HepG2 (cell line): Measurements from ENCODE around the gene OLFM1. TPM values are rescaled to one million over a fixed set of nuclear protein-coding genes. Genes with fewer than 3 reads are reported as not detected.
A peak's percentile ranks its signal among the peaks of the same experiment; 100 is the strongest.

Experiments
- ATAC-seq: fragments of 200-7000 bp; cut with Tn5 transposase; 3 replicates; pipeline ENCODE4 v1.9.1; 2020; ENCODE audit warnings: mild to moderate bottlenecking, moderate library complexity
- BruUV-seq: library from RNA; stranded (reverse); fragments of 400-500 nt; replicated peaks from 2 replicates; lab custom pipeline; 2021; lab: Mats Ljungman, UMichigan
- CTCF ChIA-PET: fragments of 300-600 bp; formaldehyde crosslinking; extraction: SDS; loops from one replicate; lab custom pipeline; 2021; ENCODE audit warnings: low total read pairs, inconsistent platforms, low intra/inter-chr PET ratio; lab: Yijun Ruan, JAX
- POLR2A ChIA-PET: fragments of 350-600 bp; sonication (Branson Sonifier 250); formaldehyde crosslinking; loops from one replicate; lab custom pipeline; 2020; ENCODE audit warnings: antibody characterized with exemption, inconsistent platforms; lab: Yijun Ruan, JAX
- DNase-seq: peaks from one replicate; pipeline ENCODE4 v3.0.0-alpha.2; 2015; ENCODE audit warnings: low spot score
- FAIRE-seq: peaks from 3 replicates; lab custom pipeline; 2011; peaks lifted over from hg19 to GRCh38; lab: Jason Lieb, UNC
- H2AFZ ChIP-seq: one replicate; pipeline ENCODE4 v1.6.1; 2011; ENCODE audit warnings: low read length, inconsistent platforms
- H3K27ac ChIP-seq: fragments of 300-600 bp; 3 replicates; pipeline ENCODE4 v1.8.0; 2011; ENCODE audit warnings: mixed run types, mild to moderate bottlenecking, mixed read lengths, low read length, inconsistent platforms; ENCODE audit not compliant: insufficient read depth; ENCODE audit errors: extremely low read length
- H3K27me3 ChIP-seq, 2 experiments: fragments of 200-600 bp in 1 of 2; 2 replicates in 1 of 2; 3 replicates in 1 of 2; pipeline versions ENCODE4 v1.6.0 to v1.8.0; 2011; ENCODE audit warnings: low read length in 2 of 2, mild to moderate bottlenecking in 2 of 2, moderate library complexity in 2 of 2, inconsistent platforms in 1 of 2; ENCODE audit not compliant: insufficient read depth in 2 of 2, control insufficient read depth in 1 of 2
- H3K36me3 ChIP-seq, 2 experiments: fragments of 200-600 bp in 1 of 2; replicated peaks in 1 of 2; 2 replicates in 1 of 2; 3 replicates in 1 of 2; pipeline versions ENCODE4 v1.5.1 to v1.8.0; 2011; ENCODE audit warnings: low read length in 2 of 2, inconsistent platforms in 1 of 2; ENCODE audit not compliant: insufficient read depth in 2 of 2, control insufficient read depth in 1 of 2
- H3K4me1 ChIP-seq: 2 replicates; pipeline ENCODE4 v1.5.1; 2012; ENCODE audit warnings: low read length, inconsistent platforms; ENCODE audit not compliant: insufficient read depth
- H3K4me2 ChIP-seq: 2 replicates; pipeline ENCODE4 v1.6.0; 2011; ENCODE audit warnings: low read depth, low read length, inconsistent platforms
- H3K4me3 ChIP-seq, 3 experiments: fragments of 200-600 bp in 1 of 3; sonication (generic), shearing (Covaris generic) in 1 of 3; replicated peaks in 1 of 3; 2 replicates each; pipeline ENCODE4 v1.5.1; 2011 to 2016; ENCODE audit warnings: low read length in 3 of 3, inconsistent platforms in 2 of 3, low read depth in 2 of 3, mild to moderate bottlenecking in 2 of 3, control low read depth in 1 of 3, mixed read lengths in 1 of 3; ENCODE audit not compliant: insufficient read depth in 1 of 3
- H3K79me2 ChIP-seq: one replicate; pipeline ENCODE4 v1.6.1; 2011; ENCODE audit warnings: low read length, inconsistent platforms; ENCODE audit not compliant: insufficient read depth
- H3K9ac ChIP-seq: 2 replicates; pipeline ENCODE4 v1.6.0; 2011; ENCODE audit warnings: mild to moderate bottlenecking, low read depth, low read length, inconsistent platforms; ENCODE audit not compliant: insufficient read depth
- H3K9me3 ChIP-seq: 2 replicates; pipeline ENCODE4 v1.5.1; 2012; ENCODE audit warnings: mild to moderate bottlenecking, low read length
- H4K20me1 ChIP-seq: 2 replicates; pipeline ENCODE4 v1.6.0; 2011; ENCODE audit warnings: inconsistent platforms, mild to moderate bottlenecking, low read length, moderate library complexity; ENCODE audit not compliant: insufficient read depth
- HINFP ChIP-seq: sonication (generic); formaldehyde crosslinking; IDR thresholded peaks from 2 replicates; pipeline ENCODE4 v1.4.0; 2020; ENCODE audit warnings: low read depth, mild to moderate bottlenecking, missing genetic modification reagents
- JDP2 ChIP-seq: sonication (generic); formaldehyde crosslinking; IDR thresholded peaks from 2 replicates; pipeline ENCODE4 v1.8.1; 2022; ENCODE audit warnings: missing genetic modification reagents, borderline replicate concordance
- JUNB ChIP-seq: sonication (generic); formaldehyde crosslinking; IDR thresholded peaks from 2 replicates; pipeline ENCODE4 v1.8.0; 2022; ENCODE audit warnings: missing genetic modification reagents, mild to moderate bottlenecking, borderline replicate concordance
- NFIC ChIP-seq: IDR thresholded peaks from 2 replicates; pipeline ENCODE4 v1.6.1; 2012; ENCODE audit warnings: mild to moderate bottlenecking, low read length, inconsistent platforms
- PAWR ChIP-seq: sonication (generic); formaldehyde crosslinking; IDR thresholded peaks from 2 replicates; pipeline ENCODE4 v1.4.0; 2020; ENCODE audit warnings: missing genetic modification reagents, mild to moderate bottlenecking, borderline replicate concordance
- U2AF2 ChIP-seq: fragments of 200-400 bp; formaldehyde crosslinking; IDR thresholded peaks from 2 replicates; pipeline ENCODE4 v1.6.1; 2017; ENCODE audit warnings: low read depth, mild to moderate bottlenecking, low read length
- ZBTB1 ChIP-seq: sonication (generic); formaldehyde crosslinking; IDR thresholded peaks from 2 replicates; pipeline ENCODE4 v1.4.0; 2020; ENCODE audit warnings: missing genetic modification reagents, borderline replicate concordance
- ZIK1 ChIP-seq: sonication (generic); formaldehyde crosslinking; IDR thresholded peaks from 2 replicates; pipeline ENCODE4 v1.5.0; 2020; ENCODE audit warnings: mild to moderate bottlenecking, low read depth, missing genetic modification reagents, borderline replicate concordance
- ZNF264 ChIP-seq: sonication (generic); formaldehyde crosslinking; IDR thresholded peaks from 2 replicates; pipeline ENCODE4 v1.4.0; 2020; ENCODE audit warnings: missing genetic modification reagents
- ZNF335 ChIP-seq: sonication (generic); formaldehyde crosslinking; IDR thresholded peaks from 2 replicates; pipeline ENCODE4 v1.4.0; 2020; ENCODE audit warnings: missing genetic modification reagents
- WGBS: methylation state at CpG from one replicate; pipeline ENCODE4 v1.1.6; 2017; ENCODE audit warnings: low lambda C conversion rate; 5-methylcytosine and 5-hydroxymethylcytosine counted together
- in situ Hi-C: cut with HindIII; loops from 2 replicates; pipeline ENCODE4 v1.10.0; 2017; ENCODE audit warnings: low pct_unique_long_range_greater_than_20kb; ENCODE audit not compliant: extremely low pct_ligation_motif_present
- intact Hi-C: fragments of 100-400 bp; cut with micrococcal nuclease; formaldehyde crosslinking; loops from one replicate; pipeline ENCODE4 v1.10.0; 2022; ENCODE audit not compliant: unreplicated experiment
- polyA plus RNA-seq, 8 experiments: library from polyadenylated mRNA; depleted of rRNA in 3 of 8; stranded (reverse) in 7 of 8; unstranded in 1 of 8; fragments of >200 nt; fragmentation: Illumina TruSeq in 4 of 8; extraction: Trizol in 4 of 8; gene quantifications; 2 replicates each; pipeline versions ENCODE4 v1.2.1 to v1.2.3, GENCODE V29; 2011 to 2016; ENCODE audit warnings: low read depth in 4 of 8, missing spikeins in 1 of 8, mixed read lengths in 1 of 8; ENCODE audit not compliant: insufficient read depth in 1 of 8
- total RNA-seq, 5 experiments: library from RNA; depleted of rRNA; stranded (reverse); fragments of >200 nt; fragmentation: Illumina TruSeq; extraction: Trizol; gene quantifications; 2 replicates each; pipeline ENCODE4 v1.2.3, GENCODE V29; 2016; ENCODE audit warnings: low read depth in 1 of 5
- TF ChIP-seq, protein P1 (sequence below): sonication (generic); formaldehyde crosslinking; conservative IDR thresholded peaks from 2 replicates; pipeline ENCODE4 v1.8.0; 2022; ENCODE audit warnings: mild to moderate bottlenecking, moderate library complexity, missing genetic modification reagents

The OLFM1 gene
- total and polyA plus RNA-seq, 2 of the 13 experiments (the other 11 are each of a cell fraction or from before 2014, with no cell fraction given): not detected

DNA sequence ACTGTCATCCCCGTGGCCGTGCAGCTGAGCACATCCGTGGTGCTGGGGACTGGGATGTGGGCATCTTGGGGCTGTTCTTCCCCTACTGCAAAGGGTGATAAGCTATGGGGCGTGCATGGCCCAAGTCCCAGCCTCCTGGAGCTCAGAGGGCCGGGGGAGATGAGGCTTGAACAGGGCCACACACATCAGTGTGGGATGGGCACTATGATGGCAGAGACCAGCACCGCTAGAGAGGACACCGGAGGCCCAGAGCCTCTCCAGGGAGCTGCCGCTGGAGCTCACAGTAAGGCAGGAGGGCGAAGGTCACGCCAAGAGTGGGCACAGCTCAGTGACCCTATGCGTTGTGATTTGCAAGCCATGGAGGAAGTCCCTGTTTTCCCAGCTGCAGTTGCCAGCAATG lies 63.5 kb downstream of the OLFM1 start (continued):
- TF ChIP-seq ZBTB1 (CRISPR knock-in tag): no peak

GRCh38 chr9:135151757-135152613 lies 64.5 kb downstream of the OLFM1 start:
- peaks cover 3 to 38% of the 10 kb centered on the region in 2 experiments; a peak in 3 of 5 replicates for H3K27me3 ChIP-seq
- TF ChIP-seq ZNF335 (CRISPR knock-in tag) (no peak), JUNB (CRISPR knock-in tag) (no peak)
- TF ChIP-seq, all 625 proteins: peak for 0
- no peaks in the 10 kb centered on the region for H3K9me3 ChIP-seq
- H3K27ac ChIP-seq: no peak overlapping the region
- ChIA-PET CTCF (no interaction called here), POLR2A (no interaction called here)
- H3K79me2 ChIP-seq: no peaks in the 10 kb centered on the region
- no peak overlapping the region for H3K9ac ChIP-seq
- no peaks in the 10 kb centered on the region for H3K36me3 ChIP-seq
- no peak for ATAC-seq
- FAIRE-seq: no peak
- WGBS: 27% methylated on average over 4 of the region's 6 CpGs
- H3K4me3 ChIP-seq: no peak overlapping the region
- H3K4me1 ChIP-seq: no peaks in the 10 kb centered on the region
- intact Hi-C loops: no loop called here
- no peak for DNase-seq
- in situ Hi-C loops: no loop called here
- BruUV-seq: no TSS peak
- H4K20me1 ChIP-seq: peaks cover 4% of the 10 kb centered on the region; the same call in 1 of the 2 replicates
- H3K4me2 ChIP-seq: no peak overlapping the region
- no peak overlapping the region for H2AFZ ChIP-seq

DNA sequence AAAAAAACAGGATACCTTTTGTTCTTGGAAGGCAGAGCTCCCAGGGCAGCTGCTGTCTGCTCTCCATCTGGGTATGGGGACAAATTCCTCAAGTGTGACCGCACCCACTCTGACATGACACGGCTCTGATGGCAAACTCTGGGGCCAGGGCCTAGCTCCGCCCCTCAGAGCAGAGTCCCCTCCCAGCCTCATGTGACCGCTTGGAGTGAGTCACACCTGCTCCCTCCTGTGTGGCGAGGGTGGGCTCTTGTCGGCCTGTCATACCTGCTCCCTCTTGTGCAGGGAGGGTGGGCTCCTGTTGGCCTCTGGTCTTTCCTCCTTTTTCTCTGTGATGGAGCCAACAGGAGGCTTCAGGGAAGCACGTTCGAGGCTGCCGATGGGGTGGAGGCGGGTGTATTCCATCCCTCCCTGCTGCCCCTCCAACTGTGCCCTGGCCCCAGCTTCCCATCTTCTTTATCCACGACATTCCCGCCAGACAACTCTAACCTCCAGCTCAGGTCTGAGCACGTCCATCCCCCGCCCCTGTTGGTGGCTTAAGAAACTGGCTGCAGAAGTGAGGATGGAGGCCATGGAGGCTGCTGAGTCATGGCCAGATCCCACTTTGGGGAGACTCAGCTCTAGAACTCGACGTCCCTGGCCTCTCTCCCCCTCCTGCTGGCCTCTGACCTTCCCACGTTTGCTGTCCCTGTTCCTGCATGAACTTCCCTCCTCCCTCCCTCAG lies 65.3 kb downstream of the OLFM1 start:
- Histone ChIP-seq H3K4me3 (no peak overlapping the region), H3K79me2 (no peaks in the 10 kb centered on the region), H3K27me3 (peaks cover 3 to 34% of the 10 kb centered on the region in 2 experiments; a peak in 2 of 5 replicates), H2AFZ (no peak overlapping the region), H4K20me1 (peaks cover 4% of the 10 kb centered on the region; the same call in 1 of the 2 replicates), H3K27ac (no peak overlapping the region), H3K4me2 (no peak overlapping the region), H3K9ac (no peak overlapping the region), H3K36me3 (no peaks in the 10 kb centered on the region), H3K4me1 (no peaks in the 10 kb centered on the region), H3K9me3 (no peaks in the 10 kb centered on the region)
- 16% methylated on average over 11 of the region's 17 CpGs for WGBS
- CTCF ChIA-PET: no interaction called here
- ATAC-seq: 0 out of 3 replicates have a peak, but pooled peaks have one; percentile 25
- no peak for FAIRE-seq
- in situ Hi-C loops: no loop called here
- DNase-seq: peak; percentile 7
- BruUV-seq: no TSS peak
- POLR2A ChIA-PET: no interaction called here
- intact Hi-C loops: no loop called here
- TF ChIP-seq HINFP (CRISPR knock-in tag) (no peak), PAWR (CRISPR knock-in tag) (no peak), U2AF2 (no peak), JDP2 (CRISPR knock-in tag) (no peak), ZIK1 (CRISPR knock-in tag) (no peak), ZNF264 (CRISPR knock-in tag) (no peak), NFIC (no peak)
- TF ChIP-seq, protein P1, sequence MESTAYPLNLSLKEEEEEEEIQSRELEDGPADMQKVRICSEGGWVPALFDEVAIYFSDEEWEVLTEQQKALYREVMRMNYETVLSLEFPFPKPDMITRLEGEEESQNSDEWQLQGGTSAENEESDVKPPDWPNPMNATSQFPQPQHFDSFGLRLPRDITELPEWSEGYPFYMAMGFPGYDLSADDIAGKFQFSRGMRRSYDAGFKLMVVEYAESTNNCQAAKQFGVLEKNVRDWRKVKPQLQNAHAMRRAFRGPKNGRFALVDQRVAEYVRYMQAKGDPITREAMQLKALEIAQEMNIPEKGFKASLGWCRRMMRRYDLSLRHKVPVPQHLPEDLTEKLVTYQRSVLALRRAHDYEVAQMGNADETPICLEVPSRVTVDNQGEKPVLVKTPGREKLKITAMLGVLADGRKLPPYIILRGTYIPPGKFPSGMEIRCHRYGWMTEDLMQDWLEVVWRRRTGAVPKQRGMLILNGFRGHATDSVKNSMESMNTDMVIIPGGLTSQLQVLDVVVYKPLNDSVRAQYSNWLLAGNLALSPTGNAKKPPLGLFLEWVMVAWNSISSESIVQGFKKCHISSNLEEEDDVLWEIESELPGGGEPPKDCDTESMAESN: no peak
